ENCODE measurements around the gene SHC2. TPM values are rescaled to one million over a fixed set of nuclear protein-coding genes. Genes with fewer than 3 reads are reported as not detected.

The SHC2 gene
- total RNA-seq, 1 experiment from 2014 or later, result 16.6 TPM

DNA sequence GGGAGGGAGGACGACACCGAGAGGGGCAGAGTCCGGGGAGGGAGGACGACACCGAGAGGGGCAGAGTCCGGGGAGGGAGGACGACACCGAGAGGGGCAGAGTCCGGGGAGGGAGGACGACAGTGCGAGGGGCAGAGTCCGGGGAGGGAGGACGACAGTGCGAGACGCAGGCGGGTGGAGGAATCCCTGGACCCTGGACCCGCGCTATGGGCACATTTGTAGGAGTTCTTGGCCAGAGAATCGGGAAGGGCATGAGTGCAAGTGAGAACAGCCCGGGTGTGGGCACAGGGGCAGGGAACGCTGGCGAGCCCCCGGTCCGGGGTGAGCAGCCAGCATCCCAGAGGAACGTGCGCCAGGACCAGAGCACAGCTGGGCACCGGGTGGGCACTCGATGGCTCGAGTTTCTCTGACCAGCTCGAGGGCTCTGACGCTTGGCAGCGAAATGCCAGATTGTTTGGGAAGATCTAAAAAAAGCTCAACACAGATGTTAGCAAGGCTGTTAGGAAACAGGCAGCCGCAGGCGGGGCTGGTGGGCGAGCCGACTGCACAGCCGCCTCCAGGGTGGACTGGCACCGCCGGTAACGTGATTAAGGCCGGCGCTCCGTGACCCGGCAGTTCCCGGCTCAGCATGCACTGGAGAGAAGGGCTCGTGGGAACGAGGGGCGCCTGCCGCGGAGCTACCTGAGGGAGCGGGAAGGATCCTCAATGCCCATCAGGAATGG, 33.9 kb downstream of the SHC2 start:
- no CpG with 5 or more reads among the region's 51 CpGs for WGBS (ENCODE audit: extremely low coverage, insufficient read length, low lambda C conversion rate)
- Mint-ChIP-seq H3K9me3 (peaks cover 14 to 25% of the 10 kb centered on the region in 2 experiments), H3K4me1 (peaks cover 0 to 8% of the 10 kb centered on the region in 2 experiments; a peak in 1 of 4 replicates), H3K36me3 (ENCODE audit: insufficient read depth in 1 of 3, low read depth in 3 of 3) (peaks cover 4 to 28% (median 4%) of the 10 kb centered on the region in 3 experiments; a peak in 6 of 7 replicates), H3K27ac (no peak overlapping the region), H3K4me3 (no peak overlapping the region), H3K27me3 (ENCODE audit: low read depth) (peaks cover 16% of the 10 kb centered on the region)
- Histone ChIP-seq H3K56ac (ENCODE audit: insufficient read length, low read depth, low read length) (no peak overlapping the region), H2BK120ac (ENCODE audit: low read depth, low read length, poor library complexity, severe bottlenecking) (no peak overlapping the region), H3K27ac (ENCODE audit: insufficient read length, low read depth, low read length) (no peak overlapping the region), H3K23ac (ENCODE audit: insufficient read length, low read depth, low read length) (no peak overlapping the region), H2BK20ac (ENCODE audit: low read depth, low read length, poor library complexity, severe bottlenecking) (no peak overlapping the region), H3K4me1 (ENCODE audit: insufficient read depth, low read length) (no peaks in the 10 kb centered on the region), H2AFZ (ENCODE audit: low read length) (no peak overlapping the region), H3K18ac (ENCODE audit: insufficient read length, low read depth, low read length) (no peak overlapping the region), H4K91ac (ENCODE audit: insufficient read length, low read depth, low read length) (no peak overlapping the region), H3K23me2 (ENCODE audit: insufficient read length, low read depth, low read length, poor library complexity, severe bottlenecking) (no peaks in the 10 kb centered on the region), H3K4ac (ENCODE audit: low read depth, low read length) (no peak overlapping the region), H3K14ac (ENCODE audit: insufficient read depth, low read length) (no peak overlapping the region), H2BK15ac (ENCODE audit: low read depth, low read length) (no peak overlapping the region), H3K4me2 (ENCODE audit: insufficient read depth, insufficient read length, low read length) (peak overlapping the region; percentile 37), H3K9ac (ENCODE audit: extremely low read depth, insufficient read length, low read length) (no peak overlapping the region), H4K20me1 (ENCODE audit: control insufficient read depth, insufficient read depth, insufficient read length) (no peaks in the 10 kb centered on the region), H3T11ph (ENCODE audit: low read length) (no peak overlapping the region), H2BK5ac (ENCODE audit: insufficient read length, low read length) (no peak overlapping the region), H3K27me3 (ENCODE audit: insufficient read depth, low read length) (no peaks in the 10 kb centered on the region; the same call in 1 of the 2 replicates), H4K5ac (ENCODE audit: insufficient read length, low read depth, low read length) (no peak overlapping the region), H3K9me3 (ENCODE audit: control insufficient read depth, low read depth, low read length) (peaks cover 13% of the 10 kb centered on the region), H3K79me2 (ENCODE audit: insufficient read depth, low read length) (no peaks in the 10 kb centered on the region; the same call in 1 of the 2 replicates), H2AK5ac (ENCODE audit: insufficient read length, low read length) (no peak overlapping the region), H3K79me1 (ENCODE audit: insufficient read depth, low read depth, low read length, poor library complexity, severe bottlenecking) (no peaks in the 10 kb centered on the region), H4K8ac (replicated peaks; ENCODE audit: insufficient read length, low read depth, low read length) (no peak overlapping the region), H2BK12ac (ENCODE audit: insufficient read length, low read depth, low read length) (no peak overlapping the region)
- TF ChIP-seq, protein P1, sequence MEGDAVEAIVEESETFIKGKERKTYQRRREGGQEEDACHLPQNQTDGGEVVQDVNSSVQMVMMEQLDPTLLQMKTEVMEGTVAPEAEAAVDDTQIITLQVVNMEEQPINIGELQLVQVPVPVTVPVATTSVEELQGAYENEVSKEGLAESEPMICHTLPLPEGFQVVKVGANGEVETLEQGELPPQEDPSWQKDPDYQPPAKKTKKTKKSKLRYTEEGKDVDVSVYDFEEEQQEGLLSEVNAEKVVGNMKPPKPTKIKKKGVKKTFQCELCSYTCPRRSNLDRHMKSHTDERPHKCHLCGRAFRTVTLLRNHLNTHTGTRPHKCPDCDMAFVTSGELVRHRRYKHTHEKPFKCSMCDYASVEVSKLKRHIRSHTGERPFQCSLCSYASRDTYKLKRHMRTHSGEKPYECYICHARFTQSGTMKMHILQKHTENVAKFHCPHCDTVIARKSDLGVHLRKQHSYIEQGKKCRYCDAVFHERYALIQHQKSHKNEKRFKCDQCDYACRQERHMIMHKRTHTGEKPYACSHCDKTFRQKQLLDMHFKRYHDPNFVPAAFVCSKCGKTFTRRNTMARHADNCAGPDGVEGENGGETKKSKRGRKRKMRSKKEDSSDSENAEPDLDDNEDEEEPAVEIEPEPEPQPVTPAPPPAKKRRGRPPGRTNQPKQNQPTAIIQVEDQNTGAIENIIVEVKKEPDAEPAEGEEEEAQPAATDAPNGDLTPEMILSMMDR (conservative IDR thresholded peaks at IDR 0.05), result no peak
- no peak for DNase-seq
